HPDE6-E6E7 (cell line): ENCODE data around the gene FAM83E.
"Not testable (repeated sequence)": the region's sequence is repeated elsewhere in the genome, so short reads cannot be mapped to it uniquely, and the experiment has no call there.

Experiments used
- DNase-seq: peaks from one replicate; pipeline ENCODE4 v3.0.0; 2011; ENCODE audit warnings: missing footprints; ENCODE audit errors: extremely low spot score

Gene FAM83E

GRCh38 chr19:48614436-48615230 lies at the start of gene FAM83E:
FAM83E (minus strand) TSS chr19:48615076; CDS start chr19:48613372, 1,704 bp downstream.
- peak; percentile 73 for DNase-seq

DNA sequence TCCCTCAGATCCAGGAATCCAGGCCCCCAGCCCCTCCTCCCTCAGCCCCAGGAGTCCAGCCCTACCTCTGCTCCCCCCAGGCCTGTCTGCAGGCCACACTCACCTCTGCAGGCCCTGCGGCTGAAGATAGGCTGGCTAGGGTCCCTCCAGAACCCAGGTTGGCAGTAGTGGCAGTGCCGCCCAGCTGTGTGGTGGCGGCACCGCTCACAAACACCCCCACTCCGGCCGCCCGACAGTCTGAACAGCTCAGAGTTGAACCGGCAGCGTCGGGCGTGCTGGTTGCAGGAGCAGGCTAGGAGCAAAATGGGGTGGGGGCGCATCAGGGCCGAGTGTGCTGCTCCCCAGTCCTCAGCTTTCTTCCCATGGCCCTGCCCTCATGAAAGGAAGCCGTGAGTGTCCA lies 49.6 kb upstream of the FAM83E start:
- DNase-seq, result no peak

DNA sequence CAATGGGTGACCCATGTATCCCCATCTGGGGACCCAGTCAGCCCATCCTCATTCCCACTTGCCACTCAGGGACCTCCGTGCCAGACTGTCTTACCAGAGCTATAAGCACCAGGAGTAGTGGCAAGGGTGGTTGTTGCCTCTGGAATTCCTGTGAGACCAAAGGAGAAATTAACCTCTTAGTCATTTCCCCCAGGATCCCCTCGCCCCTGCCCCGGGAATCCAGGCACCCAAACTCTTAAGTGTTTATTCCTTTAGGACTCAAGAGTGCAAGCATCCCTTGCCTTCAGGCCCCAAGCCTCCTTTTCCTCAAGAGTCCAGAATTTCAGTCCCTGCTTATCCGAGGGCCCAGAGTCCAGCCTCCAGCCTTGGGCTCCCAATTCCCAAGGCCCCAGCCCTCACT lies 48.8 kb upstream of the FAM83E start:
- no peak for DNase-seq

GRCh38 chr19:48661711-48662090 lies 46.8 kb upstream of the FAM83E start:
- DNase-seq, result no peak

DNA sequence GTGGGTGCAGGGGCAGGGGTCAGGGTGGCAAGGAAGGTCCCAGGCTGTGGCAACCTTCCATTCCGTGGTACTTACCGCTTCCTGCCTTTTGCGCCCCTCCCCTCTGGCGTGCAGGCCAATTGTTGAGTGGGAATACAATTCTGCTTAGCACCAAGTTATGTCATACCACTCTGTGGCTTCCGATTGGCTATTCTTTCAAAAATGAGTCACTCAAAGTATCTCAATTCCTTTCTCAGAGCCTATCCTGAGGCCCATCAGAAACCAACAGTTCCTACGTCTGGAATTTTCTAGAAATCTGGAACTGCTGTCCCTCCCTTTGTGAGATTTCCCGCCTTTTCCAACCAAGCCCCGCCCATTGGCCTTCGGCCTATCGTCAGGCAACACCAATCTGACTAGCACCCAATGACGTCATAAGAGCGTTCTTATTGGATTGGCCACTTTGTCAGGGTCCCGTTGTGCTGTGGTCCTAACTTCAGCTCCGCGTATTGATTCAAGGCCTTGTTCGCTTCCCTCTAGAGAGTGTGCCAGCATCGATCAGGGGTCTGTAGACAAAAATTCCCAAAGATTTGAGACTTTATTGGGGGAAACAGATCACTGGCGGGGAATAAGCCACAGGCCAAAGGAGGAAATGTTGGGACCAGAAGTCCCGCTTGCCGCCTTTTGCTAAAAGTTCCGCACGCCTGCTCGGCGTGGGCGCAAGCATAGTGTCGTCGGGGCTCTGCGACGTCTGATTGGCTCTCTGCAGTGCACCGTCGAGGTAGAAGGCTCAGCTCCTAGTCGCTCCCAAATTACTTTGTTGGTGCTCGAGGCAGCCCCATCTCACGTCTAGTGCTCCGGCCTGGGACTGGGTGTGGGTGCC lies 46.2 kb upstream of the FAM83E start:
- DNase-seq, result peak; percentile 90

- no peak for DNase-seq
Observed at GRCh38 chr19:48659768-48660167, 44.9 kb upstream of the FAM83E start.

DNA sequence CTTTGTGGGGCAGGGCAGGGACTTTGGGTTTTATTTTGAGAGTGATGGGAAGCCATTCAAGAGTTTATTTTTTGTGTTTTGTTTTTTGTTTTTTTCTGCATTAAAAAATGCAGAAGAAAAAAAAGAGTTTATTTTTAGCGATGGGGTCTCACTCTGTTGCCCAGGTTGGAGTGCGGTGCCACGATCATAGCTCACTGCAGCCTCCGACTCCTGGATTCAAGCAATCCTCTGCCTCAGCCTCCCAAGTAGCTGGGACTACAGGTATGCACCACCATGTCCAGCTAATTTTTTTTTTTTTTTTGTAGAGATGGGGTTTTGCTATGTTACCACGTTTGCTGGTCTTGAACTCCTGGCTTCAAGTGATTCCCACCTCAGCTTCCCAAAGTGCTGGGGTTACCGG lies 43.6 kb upstream of the FAM83E start:
- DNase-seq, result no peak

DNA sequence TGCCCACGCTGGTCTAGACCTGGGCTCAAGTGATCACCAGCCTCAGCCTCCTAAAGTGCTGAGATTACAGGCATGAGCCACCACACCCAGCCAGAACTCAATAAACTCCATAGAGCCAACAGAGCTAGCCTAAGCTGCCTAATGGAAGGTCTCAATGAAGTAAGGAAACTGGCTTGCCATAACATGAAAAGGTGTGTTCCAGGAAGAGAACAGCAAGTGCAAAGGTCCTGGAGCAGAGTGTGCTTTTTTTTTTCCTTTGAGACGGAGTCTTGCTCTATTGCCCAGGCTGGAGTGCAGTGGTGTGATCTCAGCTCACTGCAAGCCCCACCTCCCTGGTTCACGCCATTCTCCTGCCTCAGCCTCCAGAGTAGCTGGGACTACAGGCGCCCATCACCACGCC lies 43.0 kb upstream of the FAM83E start:
- not testable (repeated sequence) for DNase-seq

DNA sequence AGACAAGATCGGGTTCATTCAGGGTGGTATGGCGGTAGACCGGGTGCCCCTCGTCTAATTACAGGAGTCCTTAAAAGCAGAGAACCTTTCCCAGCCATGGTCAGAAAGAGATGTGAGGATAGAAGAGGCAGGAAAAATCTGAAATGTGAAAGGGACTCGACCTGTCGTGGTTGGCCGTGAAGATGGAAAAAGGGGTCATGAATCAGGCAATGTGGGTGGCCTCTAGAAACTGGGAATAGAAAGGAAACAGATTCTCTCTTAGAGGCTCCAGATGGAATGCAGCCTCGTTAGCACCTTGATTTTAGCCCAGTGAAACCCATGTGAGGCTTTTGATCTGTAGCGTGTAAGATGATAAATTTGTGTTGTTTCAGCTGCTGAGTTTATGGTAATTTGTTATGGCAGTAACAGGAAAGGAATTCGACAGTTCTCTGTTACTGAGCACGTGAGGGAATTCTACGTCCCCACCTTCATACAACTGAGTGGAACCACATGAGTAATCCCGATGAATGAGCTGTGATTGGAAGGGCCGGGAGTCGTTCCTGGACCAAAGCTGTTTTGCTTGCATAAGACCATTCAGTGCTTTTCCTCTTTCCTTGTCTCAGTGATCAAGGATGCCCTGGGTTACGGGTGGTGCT lies 42.1 kb upstream of the FAM83E start:
- DNase-seq, result no peak

DNA sequence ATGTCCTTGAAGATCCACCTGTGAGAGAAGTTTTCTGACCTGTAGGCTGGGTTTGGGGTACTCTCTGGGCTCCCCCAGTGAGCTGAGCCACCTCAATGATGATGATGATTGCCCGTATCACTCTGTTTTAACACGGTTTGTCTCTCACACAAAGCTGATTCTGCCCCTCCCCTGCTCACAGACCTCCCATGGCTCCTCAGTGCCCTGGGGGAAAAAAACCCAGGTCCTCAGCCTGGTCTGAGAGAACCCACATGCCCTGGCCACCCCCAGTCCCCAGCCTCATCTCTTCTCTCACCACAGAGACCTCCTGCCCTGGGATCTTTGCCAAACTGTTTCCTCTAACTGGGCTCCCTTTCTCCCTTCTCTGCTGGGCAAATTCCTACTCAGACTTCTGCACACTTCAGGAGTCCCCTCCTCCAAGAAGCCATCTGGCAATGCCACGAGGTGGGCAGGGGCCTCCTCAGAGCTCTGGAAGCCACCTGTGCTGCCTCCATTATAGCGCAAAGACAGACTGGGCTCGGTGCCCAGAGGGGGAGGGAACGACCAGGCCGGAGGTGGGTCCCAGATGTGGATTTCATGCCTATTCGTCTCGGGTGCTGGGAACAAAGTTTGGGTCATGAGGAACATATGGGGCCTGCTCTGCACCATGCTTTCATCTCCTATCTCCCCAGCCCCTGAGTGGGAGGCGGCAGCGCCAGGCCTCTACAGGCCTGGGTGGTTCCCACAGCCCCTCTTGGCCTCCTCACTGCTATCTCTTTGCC lies 39.6 kb upstream of the FAM83E start:
- no peak for DNase-seq

- DNase-seq, result no peak
Observed at GRCh38 chr19:48651683-48652048, 36.8 kb upstream of the FAM83E start.

GRCh38 chr19:48650974-48651682 lies 36.3 kb upstream of the FAM83E start:
- DNase-seq, result no peak

DNA sequence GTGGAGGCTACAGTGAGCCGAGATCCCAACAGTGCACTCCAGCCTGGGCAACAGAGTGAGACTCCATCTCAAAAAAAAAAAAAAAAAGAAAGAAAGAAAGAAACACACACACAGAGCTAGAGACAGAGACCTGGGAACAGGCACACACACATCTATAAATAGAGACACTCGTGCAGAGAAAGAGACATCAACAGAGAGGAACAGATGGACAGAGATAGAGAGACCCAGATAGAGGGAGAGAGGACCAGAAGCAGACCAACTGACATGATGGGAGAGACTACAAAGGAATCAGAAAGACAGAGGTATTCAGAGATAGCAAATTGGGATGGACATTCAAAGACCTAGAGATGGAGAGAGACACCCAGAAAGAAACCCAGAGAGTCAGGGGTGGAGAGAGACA lies 33.3 kb upstream of the FAM83E start:
- no peak for DNase-seq

DNA sequence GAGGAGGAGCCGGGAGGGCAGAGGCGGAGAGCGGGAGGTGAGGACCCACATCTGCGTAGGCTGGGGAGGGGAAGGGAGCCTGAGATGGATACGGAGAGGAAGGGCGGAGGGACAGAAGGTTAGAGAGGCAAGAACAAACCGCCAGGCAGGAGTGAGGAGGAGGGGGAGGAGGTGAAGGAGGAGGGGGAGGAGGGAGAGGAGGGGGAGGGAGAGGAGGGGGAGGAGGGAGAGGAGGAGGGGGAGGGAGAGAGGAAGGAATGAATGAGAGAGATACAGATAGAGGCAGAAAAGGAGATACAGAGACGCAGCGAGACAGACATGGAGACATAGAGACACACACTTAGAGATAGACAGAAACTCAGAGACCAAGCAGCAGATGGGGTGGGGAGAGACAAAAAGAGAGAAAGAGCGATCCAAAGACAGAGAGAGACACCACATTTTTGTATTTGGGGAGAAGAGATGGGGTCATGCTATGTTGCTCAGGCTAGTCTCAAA lies 31.9 kb upstream of the FAM83E start:
- no peak for DNase-seq

DNA sequence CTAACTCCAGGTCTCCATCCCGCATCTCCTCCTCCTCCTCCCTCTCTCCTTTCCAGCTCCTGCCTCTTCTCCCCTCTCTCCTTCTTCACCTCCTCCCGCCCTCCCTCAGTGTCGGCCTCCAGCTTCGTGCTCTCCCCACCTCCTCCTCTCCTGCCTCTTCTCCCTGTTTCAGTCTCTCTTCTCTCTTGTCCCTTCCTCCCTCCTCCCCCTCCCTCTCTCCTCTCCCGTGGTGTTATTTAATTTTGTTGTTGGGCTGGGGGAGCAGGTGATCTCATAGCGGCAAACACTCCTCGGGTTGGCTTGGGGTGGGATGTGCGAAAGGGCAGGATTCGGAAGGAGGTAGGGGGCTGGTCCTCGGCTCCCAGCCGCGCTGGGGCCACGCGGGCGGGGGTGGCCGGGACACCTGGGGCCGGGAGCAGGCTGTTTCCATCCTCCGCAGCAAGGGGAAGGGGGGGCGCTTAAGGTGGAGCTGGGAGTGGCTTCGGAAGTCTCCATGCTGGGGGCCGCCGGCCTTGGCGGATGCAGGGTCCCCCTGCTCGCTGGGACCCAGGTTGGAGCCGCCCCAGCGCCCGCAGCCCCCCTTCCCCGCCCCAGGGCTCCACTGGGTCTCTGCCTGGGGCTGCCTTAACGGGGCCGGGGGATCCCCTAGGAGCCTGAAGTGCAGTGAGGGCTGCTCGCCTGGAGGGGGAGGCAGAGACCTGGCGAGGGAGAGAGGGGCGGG lies 31.3 kb upstream of the FAM83E start, which contains the start of gene CA11:
Gene CA11 (minus strand): TSS at position 187 of the 721 bp plus-strand sequence. CDS start 555 bp downstream, outside the sequence.
- peak; percentile 89 for DNase-seq

DNA sequence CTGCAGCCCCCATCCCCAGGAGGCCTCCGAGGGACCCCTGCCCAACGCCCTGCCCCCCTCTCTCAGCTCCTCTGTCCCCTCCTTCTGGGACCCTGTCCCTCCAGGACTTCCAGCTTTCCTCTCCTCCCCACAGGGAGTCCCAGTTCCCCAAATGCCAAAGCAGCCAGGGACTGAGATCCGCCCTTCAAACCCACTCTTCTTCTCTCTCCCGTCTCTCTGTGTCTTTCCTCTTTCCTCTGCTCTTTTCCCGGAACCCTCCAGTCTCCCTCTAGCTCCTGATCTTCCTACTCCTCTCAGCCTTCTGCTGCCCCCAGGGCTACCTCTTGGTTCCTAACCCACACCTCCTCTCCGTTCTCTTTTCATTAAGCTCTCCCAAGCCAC lies 30.7 kb upstream of the FAM83E start:
- no peak for DNase-seq

DNA sequence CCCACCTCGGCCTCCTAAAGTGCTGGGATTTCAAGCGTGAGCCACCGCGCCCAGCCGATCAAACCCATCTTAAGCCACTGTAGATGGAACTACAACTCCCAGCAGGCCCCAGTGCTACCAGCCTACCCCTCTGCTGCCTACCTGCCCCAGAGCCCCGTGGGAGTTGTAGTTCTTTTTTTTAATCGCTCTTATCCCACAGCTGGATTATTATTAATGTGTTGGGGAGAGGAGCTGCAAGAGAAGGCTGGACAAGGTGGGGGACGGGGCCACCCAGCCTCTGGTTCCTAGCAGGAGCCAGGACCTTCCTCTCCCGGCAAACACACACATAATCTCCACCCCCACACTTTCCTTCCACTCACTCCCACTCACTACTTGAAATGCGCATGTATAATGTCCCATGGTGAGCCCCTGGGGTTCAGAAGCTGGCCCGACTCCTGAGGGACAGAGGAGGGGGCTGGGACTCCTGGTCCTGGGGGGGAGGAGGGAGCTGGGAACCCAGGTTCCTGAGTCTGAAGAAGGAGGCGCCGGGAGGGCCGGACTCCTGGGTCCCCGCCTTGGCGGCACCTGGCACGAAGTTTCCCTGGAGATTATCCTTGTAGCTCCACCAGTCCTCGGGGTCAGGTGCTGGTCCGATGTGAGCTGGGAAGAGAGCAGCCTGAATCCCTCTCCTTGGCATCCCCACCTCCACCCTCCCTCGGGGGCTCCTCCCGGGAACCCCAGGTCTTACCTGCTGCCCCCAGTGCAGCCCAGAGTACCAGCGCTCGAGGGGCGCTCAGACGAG lies 30.2 kb upstream of the FAM83E start:
- no peak for DNase-seq

DNA sequence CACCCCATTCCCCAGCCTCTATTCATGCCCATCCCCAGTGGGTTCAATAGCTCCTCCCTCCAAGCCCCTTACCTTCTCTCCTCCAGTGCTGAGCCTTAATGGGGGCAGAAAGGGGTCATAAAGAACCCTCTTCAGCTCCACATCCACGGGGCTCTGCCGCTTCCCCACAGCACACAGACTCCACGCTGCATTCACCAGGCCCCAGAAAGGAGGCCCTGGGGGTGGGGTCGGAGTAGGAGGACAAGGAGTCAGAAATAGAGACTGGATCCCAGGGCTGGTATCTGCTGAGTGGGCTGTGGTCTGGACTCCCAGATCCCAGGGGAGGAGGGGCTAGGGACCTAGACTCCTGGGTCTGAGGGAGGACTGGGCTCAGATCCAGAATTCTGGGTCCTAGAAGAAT lies 29.5 kb upstream of the FAM83E start:
- no peak for DNase-seq

- DNase-seq, result no peak
Observed at GRCh38 chr19:48642862-48643261, 28.0 kb upstream of the FAM83E start.
